Ramos (cell line): Measurements from ENCODE around the gene ROR2.
"Not testable (repeated sequence)": the region's sequence is repeated elsewhere in the genome, so short reads cannot be mapped to it uniquely, and the experiment has no call there.

ENCODE experiments used
- in situ Hi-C: fragments of 300-500 bp; cut with MboI; formaldehyde crosslinking; loops from one replicate; pipeline ENCODE4 v1.14.3; 2022; ENCODE audit warnings: low sequenced_read_pairs; ENCODE audit not compliant: unreplicated experiment

Gene ROR2

GRCh38 chr9:91517801-91518200 lies 432.2 kb downstream of the ROR2 start:
- in situ Hi-C loops = no loop called here

- in situ Hi-C loops = not testable (repeated sequence)
Measured at GRCh38 chr9:91517332-91517731, 432.7 kb downstream of the ROR2 start.

- in situ Hi-C loops = no loop called here
Measured at GRCh38 chr9:91516777-91517176, 433.3 kb downstream of the ROR2 start.

- in situ Hi-C loops = no loop called here
Measured at GRCh38 chr9:91516081-91516480, 433.9 kb downstream of the ROR2 start.

- in situ Hi-C loops = no loop called here
Measured at GRCh38 chr9:91515074-91515687, 434.8 kb downstream of the ROR2 start.
